Right forelimb (tissue), 1 donor: ENCODE data around the gene COLEC11.

Experiments
- DNase-seq: peaks from one replicate; pipeline ENCODE4 v3.0.0-alpha.2; 2018

The COLEC11 gene

GRCh38 chr2:3679180-3679579, 84.3 kb downstream of the COLEC11 start:
- DNase-seq: no peak

- DNase-seq: no peak
Observed at GRCh38 chr2:3679616-3680393, 84.9 kb downstream of the COLEC11 start.

- DNase-seq: no peak
Observed at GRCh38 chr2:3680548-3681345, 85.8 kb downstream of the COLEC11 start.

GRCh38 chr2:3681625-3682024, 86.7 kb downstream of the COLEC11 start:
- no peak for DNase-seq

- no peak for DNase-seq
Observed at GRCh38 chr2:3682811-3683210, 87.9 kb downstream of the COLEC11 start.

- no peak for DNase-seq
Observed at GRCh38 chr2:3683748-3684454, 89.0 kb downstream of the COLEC11 start.

- DNase-seq: no peak
Observed at GRCh38 chr2:3689998-3690748, 95.3 kb downstream of the COLEC11 start.

GRCh38 chr2:3692375-3692774, 97.5 kb downstream of the COLEC11 start:
- no peak for DNase-seq
